GM12892 (cell line): Measurements from ENCODE around the gene PALLD.

Experiments used
- DNase-seq: peaks from one replicate; pipeline ENCODE4 v3.0.0; 2011; ENCODE audit not compliant: insufficient read length
- FAIRE-seq: peaks from 2 replicates; lab custom pipeline; 2011; peaks lifted over from hg19 to GRCh38; lab: Jason Lieb, UNC
- POLR2A ChIP-seq: IDR thresholded peaks from 2 replicates; pipeline ENCODE4 v1.6.1; 2011; ENCODE audit warnings: low read depth, low read length, control low read depth
- POLR2AphosphoS5 ChIP-seq: IDR thresholded peaks from 2 replicates; pipeline ENCODE4 v1.6.1; 2011; ENCODE audit warnings: low read depth, low read length, control low read depth
- TAF1 ChIP-seq: IDR thresholded peaks from 2 replicates; pipeline ENCODE4 v1.6.1; 2011; ENCODE audit warnings: low read depth, mild to moderate bottlenecking, control low read depth, low read length, borderline replicate concordance

Gene PALLD

GRCh38 chr4:168610911-168611530, 114.2 kb downstream of the PALLD start:
- DNase-seq (no peak), FAIRE-seq (no peak)
- no peak for TF ChIP-seq POLR2AphosphoS5
- no peak for TF ChIP-seq POLR2A
- TF ChIP-seq TAF1, result no peak

- TF ChIP-seq POLR2A (no peak), POLR2AphosphoS5 (no peak), TAF1 (no peak)
- DNase-seq (no peak), FAIRE-seq (no peak)
Observed at GRCh38 chr4:168612450-168613135, 115.7 kb downstream of the PALLD start.

- TF ChIP-seq POLR2A, result no peak
- no peak for TF ChIP-seq POLR2AphosphoS5
- no peak for TF ChIP-seq TAF1
- DNase-seq (no peak), FAIRE-seq (no peak)
Observed at GRCh38 chr4:168613869-168614268, 117.0 kb downstream of the PALLD start.

- DNase-seq (no peak), FAIRE-seq (no peak)
- TF ChIP-seq TAF1 (no peak), POLR2AphosphoS5 (no peak), POLR2A (no peak)
Observed at GRCh38 chr4:168614281-168615057, 117.6 kb downstream of the PALLD start.

GRCh38 chr4:168615294-168616065, 118.6 kb downstream of the PALLD start:
- FAIRE-seq (no peak), DNase-seq (no peak)
- TF ChIP-seq POLR2AphosphoS5 (no peak), TAF1 (no peak), POLR2A (no peak)

- DNase-seq (no peak), FAIRE-seq (no peak)
- TF ChIP-seq TAF1, result no peak
- TF ChIP-seq POLR2AphosphoS5, result no peak
- TF ChIP-seq POLR2A, result no peak
Observed at GRCh38 chr4:168618577-168619265, 121.9 kb downstream of the PALLD start.

GRCh38 chr4:168619266-168619631, 122.4 kb downstream of the PALLD start:
- TF ChIP-seq TAF1, result no peak
- TF ChIP-seq POLR2A, result no peak
- TF ChIP-seq POLR2AphosphoS5, result no peak
- FAIRE-seq, result no peak
- DNase-seq, result no peak

GRCh38 chr4:168621806-168622589, 125.1 kb downstream of the PALLD start:
- no peak for FAIRE-seq
- TF ChIP-seq TAF1, result no peak
- no peak for TF ChIP-seq POLR2AphosphoS5
- TF ChIP-seq POLR2A, result no peak
- DNase-seq, result no peak

- FAIRE-seq, result no peak
- TF ChIP-seq POLR2A, result no peak
- TF ChIP-seq TAF1, result no peak
- TF ChIP-seq POLR2AphosphoS5, result no peak
- no peak for DNase-seq
Observed at GRCh38 chr4:168622600-168622999, 125.7 kb downstream of the PALLD start.

- FAIRE-seq, result no peak
- no peak for DNase-seq
- TF ChIP-seq POLR2A (no peak), TAF1 (no peak), POLR2AphosphoS5 (no peak)
Observed at GRCh38 chr4:168623011-168623410, 126.2 kb downstream of the PALLD start.
